GM19324 (cell line): ENCODE results near the gene ZNF117.
"Not testable (repeated sequence)": the region's sequence is repeated elsewhere in the genome, so short reads cannot be mapped to it uniquely, and the experiment has no call there.

ENCODE experiments used
- ATAC-seq: cut with Tn5 transposase; IDR thresholded peaks from one replicate; pipeline ENCODE4 v1.9.1; 2021; ENCODE audit warnings: mild to moderate bottlenecking, moderate library complexity; ENCODE audit not compliant: unreplicated experiment, low FRiP score

The ZNF117 gene

GRCh38 chr7:64990936-64991335 lies at the start of gene ZNF117:
Gene ZNF117, minus strand, starts transcription at chr7:64991036.
- no peak for ATAC-seq

- peak; percentile 25 for ATAC-seq
Observed at GRCh38 chr7:65038767-65039166, 47.9 kb upstream of the ZNF117 start.

GRCh38 chr7:65037740-65038688 lies 47.2 kb upstream of the ZNF117 start:
- ATAC-seq = peak; percentile 88

- not testable (repeated sequence) for ATAC-seq
Observed at GRCh38 chr7:65036526-65036925, 45.7 kb upstream of the ZNF117 start.

GRCh38 chr7:65035469-65035868 lies 44.6 kb upstream of the ZNF117 start:
- not testable (repeated sequence) for ATAC-seq

GRCh38 chr7:65034120-65034782 lies 43.4 kb upstream of the ZNF117 start:
- not testable (repeated sequence) for ATAC-seq

GRCh38 chr7:65033391-65033790 lies 42.6 kb upstream of the ZNF117 start:
- ATAC-seq = not testable (repeated sequence)

GRCh38 chr7:65025023-65025422 lies 34.2 kb upstream of the ZNF117 start:
- not testable (repeated sequence) for ATAC-seq

- not testable (repeated sequence) for ATAC-seq
Observed at GRCh38 chr7:65020978-65021377, 30.1 kb upstream of the ZNF117 start.

GRCh38 chr7:65009881-65010280 lies 19.0 kb upstream of the ZNF117 start:
- ATAC-seq = not testable (repeated sequence)

- not testable (repeated sequence) for ATAC-seq
Observed at GRCh38 chr7:65009394-65009793, 18.6 kb upstream of the ZNF117 start.

GRCh38 chr7:65007036-65007435 lies 16.2 kb upstream of the ZNF117 start:
- ATAC-seq = not testable (repeated sequence)

GRCh38 chr7:65006094-65006992 lies 15.5 kb upstream of the ZNF117 start, which contains the start of gene ERV3-1:
Gene ERV3-1, minus strand, starts transcription at chr7:65006687. Its CDS starts 13,661 bp downstream, at chr7:64993026.
- peak; percentile 100 for ATAC-seq

GRCh38 chr7:65004575-65004974 lies 13.7 kb upstream of the ZNF117 start:
- no peak for ATAC-seq

- no peak for ATAC-seq
Observed at GRCh38 chr7:65002972-65003585, 12.2 kb upstream of the ZNF117 start.

- ATAC-seq = no peak
Observed at GRCh38 chr7:65001291-65001814, 10.5 kb upstream of the ZNF117 start.

GRCh38 chr7:64999165-65000004 lies 8.5 kb upstream of the ZNF117 start:
- ATAC-seq = no peak

- no peak for ATAC-seq
Observed at GRCh38 chr7:64998865-64999164, 8.0 kb upstream of the ZNF117 start.

- ATAC-seq = no peak
Observed at GRCh38 chr7:64997927-64998391, 7.1 kb upstream of the ZNF117 start.
